Measurements from ENCODE around the gene OLFM1. TPM values are rescaled to one million over a fixed set of nuclear protein-coding genes. Genes with fewer than 3 reads are reported as not detected.
A peak's percentile ranks its signal among the peaks of the same experiment; 100 is the strongest.

OLFM1 gene
- total RNA-seq, 4 donors from 2014 or later: 3.4 to 8.5 (median 6.7) TPM

DNA sequence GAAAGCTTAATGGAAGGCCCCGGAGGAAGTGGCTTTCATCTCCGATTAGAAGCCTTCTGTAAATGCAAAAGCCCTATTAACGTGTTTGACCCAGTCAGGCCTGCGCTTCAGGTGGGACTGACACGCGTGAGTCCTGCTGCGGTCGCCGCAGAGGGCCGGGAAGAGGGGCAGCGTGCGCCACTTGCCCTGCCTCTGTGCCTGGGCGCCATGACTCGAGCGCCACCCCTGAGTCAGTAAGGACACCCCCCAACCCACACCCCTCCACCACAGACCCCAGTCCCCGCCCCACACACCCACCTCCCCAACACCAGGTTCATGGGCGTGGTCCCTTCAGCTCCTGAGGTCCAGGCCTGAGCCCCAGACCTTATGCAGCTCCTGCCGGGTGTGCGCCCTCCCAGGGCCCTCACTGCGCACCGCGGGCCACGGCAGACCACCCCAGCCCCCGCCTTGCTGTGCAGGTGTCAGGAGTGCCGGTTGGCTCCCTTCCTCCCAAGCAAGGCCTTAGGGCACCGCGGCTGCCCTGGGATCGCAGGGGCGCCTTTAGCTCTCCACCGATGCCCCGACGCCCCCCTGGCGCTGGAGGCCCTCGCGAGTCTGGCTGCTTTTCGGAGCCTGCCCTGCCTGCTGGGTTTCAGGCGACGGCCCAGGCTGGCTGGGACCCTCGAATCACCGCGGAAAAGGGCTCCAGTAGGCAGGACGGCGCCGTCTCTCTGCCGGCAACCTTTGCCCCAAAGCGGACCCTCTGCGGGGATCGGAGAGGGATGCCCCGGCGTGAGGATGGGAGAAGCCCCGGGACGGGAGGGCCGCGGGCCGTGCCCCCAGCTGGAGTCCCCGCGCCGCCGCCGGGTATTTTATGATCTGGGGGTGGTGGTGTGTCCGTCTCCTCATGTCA, 625 bp upstream of the OLFM1 start:
- Histone ChIP-seq H3K4me1 (peaks cover 14 to 24% of the 10 kb centered on the region in 2 donors), H3K27ac (peak overlapping the region in 1 of 4 donors; percentile 43), H3K9me3 (no peaks in the 10 kb centered on the region), H3K4me3 (peak overlapping the region; percentile 32 to 60 (median 40)), H3K27me3 (peaks cover 20 to 37% (median 33%) of the 10 kb centered on the region in 3 donors), H3K36me3 (no peaks in the 10 kb centered on the region)
- peak in 1 of 2 donors; percentile 9 for ATAC-seq
- TF ChIP-seq POLR2A (IDR thresholded peaks at IDR 0.05): no peak
- no peak for TF ChIP-seq CTCF (IDR thresholded peaks at IDR 0.05 in 4 of 5, conservative IDR thresholded peaks at IDR 0.05 in 1 of 5)
- intact Hi-C loops (cut with DNase I; ENCODE audit: low total_unique reads) (loop anchor here (1.0 to 5.0 kb wide), 5 partner anchors 50 to 325 kb away; no protein-coding TSS in a partner anchor), in situ Hi-C loops (cut with MboI; ENCODE audit: low sequenced_read_pairs in 4 of 4) (loop anchor here (5.0 to 25.0 kb wide), 5 partner anchors 258 to 328 kb away; no protein-coding TSS in a partner anchor)
- no peak for DNase-seq

DNA sequence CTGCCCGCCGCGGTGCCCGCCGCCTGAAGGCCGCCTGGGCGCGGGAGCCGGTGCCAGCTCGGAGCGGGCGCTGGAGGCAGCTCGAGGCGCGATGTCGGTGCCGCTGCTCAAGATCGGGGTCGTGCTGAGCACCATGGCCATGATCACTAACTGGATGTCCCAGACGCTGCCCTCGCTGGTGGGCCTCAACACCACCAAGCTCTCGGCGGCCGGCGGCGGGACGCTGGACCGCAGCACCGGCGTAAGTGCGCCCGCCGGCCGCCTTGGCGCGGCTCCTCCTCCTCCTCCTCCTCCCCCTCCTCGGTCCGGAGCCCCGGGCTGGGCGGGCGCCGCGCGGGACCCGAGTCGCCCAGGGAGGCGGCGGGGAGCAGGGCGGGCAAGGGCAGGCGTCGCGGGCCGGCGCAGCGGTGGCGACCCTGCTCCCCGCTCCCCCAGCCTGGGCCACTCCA, 455 bp downstream of the OLFM1 start:
- peaks cover 20 to 35% (median 33%) of the 10 kb centered on the region in 3 donors for H3K27me3 ChIP-seq
- peak; percentile 10 to 12 for ATAC-seq
- intact Hi-C loops (cut with DNase I; ENCODE audit: low total_unique reads): loop anchor here (2.0 to 5.0 kb wide), 3 partner anchors 49 to 97 kb away; no protein-coding TSS in a partner anchor
- no peaks in the 10 kb centered on the region for H3K9me3 ChIP-seq
- no peak for TF ChIP-seq CTCF (IDR thresholded peaks at IDR 0.05 in 4 of 5, conservative IDR thresholded peaks at IDR 0.05 in 1 of 5)
- no peak for TF ChIP-seq POLR2A (IDR thresholded peaks at IDR 0.05)
- peak overlapping the region in 1 of 4 donors; percentile 13 for H3K27ac ChIP-seq
- H3K4me3 ChIP-seq: peak overlapping the region; percentile 36 to 58 (median 44)
- in situ Hi-C loops (cut with MboI; ENCODE audit: low sequenced_read_pairs in 4 of 4): loop anchor here (5.0 to 25.0 kb wide), 5 partner anchors 257 to 327 kb away; no protein-coding TSS in a partner anchor
- H3K36me3 ChIP-seq: no peaks in the 10 kb centered on the region
- no peak for DNase-seq
- H3K4me1 ChIP-seq: peaks cover 14 to 24% of the 10 kb centered on the region in 2 donors

GRCh38 chr9:135088348-135088978, 995 bp downstream of the OLFM1 start:
- Histone ChIP-seq H3K4me1 (peaks cover 14 to 24% of the 10 kb centered on the region in 2 donors), H3K27ac (peak overlapping the region in 1 of 4 donors; percentile 13), H3K27me3 (peaks cover 20 to 33% (median 32%) of the 10 kb centered on the region in 3 donors), H3K4me3 (peak overlapping the region; percentile 36 to 58 (median 44)), H3K36me3 (no peaks in the 10 kb centered on the region), H3K9me3 (no peaks in the 10 kb centered on the region)
- intact Hi-C loops (cut with DNase I; ENCODE audit: low total_unique reads) (loop anchor here (5.0 kb wide), 1 partner anchor 49 kb away; no protein-coding TSS in a partner anchor), in situ Hi-C loops (cut with MboI; ENCODE audit: low sequenced_read_pairs in 4 of 4) (loop anchor here (5.0 to 25.0 kb wide), 5 partner anchors 256 to 326 kb away; no protein-coding TSS in a partner anchor)
- TF ChIP-seq POLR2A (IDR thresholded peaks at IDR 0.05) (no peak), CTCF (IDR thresholded peaks at IDR 0.05 in 4 of 5, conservative IDR thresholded peaks at IDR 0.05 in 1 of 5) (no peak)
- DNase-seq (no peak), ATAC-seq (no peak)

GRCh38 chr9:135088979-135089847, 1.7 kb downstream of the OLFM1 start:
- no peak overlapping the region for H3K27ac ChIP-seq
- H3K4me3 ChIP-seq: peak overlapping the region in 3 of 4 donors; percentile 41 to 58 (median 46)
- DNase-seq (no peak), ATAC-seq (no peak)
- intact Hi-C loops (cut with DNase I; ENCODE audit: low total_unique reads): loop anchor here (5.0 kb wide), 1 partner anchor 48 kb away; no protein-coding TSS in a partner anchor
- TF ChIP-seq CTCF (IDR thresholded peaks at IDR 0.05 in 4 of 5, conservative IDR thresholded peaks at IDR 0.05 in 1 of 5): no peak
- no peak for TF ChIP-seq POLR2A (IDR thresholded peaks at IDR 0.05)
- H3K36me3 ChIP-seq: no peaks in the 10 kb centered on the region
- peaks cover 20 to 33% (median 32%) of the 10 kb centered on the region in 3 donors for H3K27me3 ChIP-seq
- H3K9me3 ChIP-seq: no peaks in the 10 kb centered on the region
- in situ Hi-C loops (cut with MboI; ENCODE audit: low sequenced_read_pairs in 4 of 4): loop anchor here (5.0 to 25.0 kb wide), 5 partner anchors 256 to 326 kb away; no protein-coding TSS in a partner anchor
- peaks cover 14 to 24% of the 10 kb centered on the region in 2 donors for H3K4me1 ChIP-seq

Measured in gastrocnemius medialis (tissue), 4 donors.